GM12878 (cell line): ENCODE results near the gene CDH16. TPM values are rescaled to one million over a fixed set of nuclear protein-coding genes. Genes with fewer than 3 reads are reported as not detected.

Experiments used
- BMI1 ChIP-seq: fragments of 450-650 bp; IDR thresholded peaks from 2 replicates; pipeline ENCODE4 v1.6.1; 2016; ENCODE audit warnings: mild to moderate bottlenecking, moderate library complexity, borderline replicate concordance
- CEBPB ChIP-seq, 2 experiments: fragments of 150-350 bp in 1 of 2; IDR thresholded peaks; 2 replicates each; pipeline ENCODE4 v1.6.1; 2012 to 2014; ENCODE audit warnings: low read depth in 2 of 2, low read length in 2 of 2, borderline replicate concordance in 1 of 2, inconsistent platforms in 1 of 2
- EED ChIP-seq: sonication (generic); IDR thresholded peaks from 2 replicates; pipeline ENCODE4 v1.6.1; 2016; ENCODE audit warnings: antibody characterized with exemption, low read depth
- FOXK2 ChIP-seq: fragments of 450-650 bp; IDR thresholded peaks from 2 replicates; pipeline ENCODE4 v1.6.1; 2017; ENCODE audit warnings: mild to moderate bottlenecking, moderate library complexity
- JUNB ChIP-seq: IDR thresholded peaks from 2 replicates; pipeline ENCODE4 v1.6.1; 2016; ENCODE audit warnings: antibody characterized with exemption, mild to moderate bottlenecking
- MEF2B ChIP-seq: fragments of 450-650 bp; IDR thresholded peaks from 2 replicates; pipeline ENCODE4 v1.6.1; 2018; ENCODE audit warnings: mild to moderate bottlenecking, moderate library complexity; ENCODE audit not compliant: partially characterized antibody, poor library complexity, severe bottlenecking
- MTA3 ChIP-seq: IDR thresholded peaks from 2 replicates; pipeline ENCODE4 v1.6.1; 2012; ENCODE audit warnings: low read length, inconsistent platforms, borderline replicate concordance
- MYC ChIP-seq: IDR thresholded peaks from 2 replicates; pipeline ENCODE4 v1.6.1; 2011; ENCODE audit warnings: mild to moderate bottlenecking, low read length, moderate library complexity, inconsistent platforms; ENCODE audit not compliant: insufficient read depth, insufficient replicate concordance, insufficient read length, severe bottlenecking
- PAX5 ChIP-seq: IDR thresholded peaks from 2 replicates; pipeline ENCODE4 v1.6.1; 2011; ENCODE audit warnings: low read depth, low read length, borderline replicate concordance
- POLR2AphosphoS2 ChIP-seq: IDR thresholded peaks from 2 replicates; pipeline ENCODE4 v1.6.1; 2011; ENCODE audit warnings: low read depth, mild to moderate bottlenecking, low read length, improper control_type of control experiment, moderate library complexity
- PRDM15 ChIP-seq: fragments of 450-650 bp; formaldehyde crosslinking; IDR thresholded peaks from 2 replicates; pipeline ENCODE4 v1.4.0; 2020; ENCODE audit warnings: mild to moderate bottlenecking, moderate library complexity
- RUNX3 ChIP-seq: IDR thresholded peaks from 2 replicates; pipeline ENCODE4 v1.6.1; 2012; ENCODE audit warnings: low read length, inconsistent platforms
- SMARCA5 ChIP-seq: fragments of 450-650 bp; IDR thresholded peaks from 2 replicates; pipeline ENCODE4 v1.6.1; 2017; ENCODE audit warnings: mild to moderate bottlenecking
- TARDBP ChIP-seq: IDR thresholded peaks from 2 replicates; pipeline ENCODE4 v1.6.1; 2016; ENCODE audit warnings: borderline replicate concordance
- YBX1 ChIP-seq: fragments of 450-650 bp; IDR thresholded peaks from 2 replicates; pipeline ENCODE4 v1.6.1; 2016; ENCODE audit warnings: antibody characterized with exemption
- ZBED1 ChIP-seq: IDR thresholded peaks from 2 replicates; pipeline ENCODE4 v1.6.1; 2016; ENCODE audit warnings: borderline replicate concordance
- ZBTB40 ChIP-seq: fragments of 450-650 bp; IDR thresholded peaks from 2 replicates; pipeline ENCODE4 v1.6.1; 2016; ENCODE audit warnings: mild to moderate bottlenecking, moderate library complexity, borderline replicate concordance
- polyA plus RNA-seq, 11 experiments: library from polyadenylated mRNA; depleted of rRNA in 4 of 11; unstranded in 6 of 11; stranded (reverse) in 5 of 11; fragments of >200 nt; fragmentation: Nextera tagmentation in 4 of 11; fragmentation: Illumina TruSeq in 1 of 11; extraction: Ambion mirVana in 4 of 11; extraction: Trizol in 1 of 11; gene quantifications; 1 replicate in 1 of 11; 2 replicates in 10 of 11; pipeline versions ENCODE4 v1.2.1 to v1.2.3, GENCODE V29; 2011 to 2016; ENCODE audit warnings: inconsistent platforms in 2 of 11, missing spikeins in 2 of 11, low read depth in 1 of 11
- total RNA-seq, 4 experiments: library from RNA; depleted of rRNA in 3 of 4; stranded (reverse); fragments of >200 nt in 3 of 4; fragmentation: Illumina TruSeq in 1 of 4; extraction: Trizol in 1 of 4; gene quantifications; 2 replicates each; pipeline versions ENCODE4 v1.2.1 to v1.2.3, GENCODE V29; 2013 to 2021
- TF ChIP-seq, protein P1 (sequence below): IDR thresholded peaks from 2 replicates; pipeline ENCODE4 v1.6.1; 2012; ENCODE audit warnings: low read depth, low read length, improper control_type of control experiment
- TF ChIP-seq, protein P2 (sequence below): fragments of 450-650 bp; IDR thresholded peaks from 2 replicates; pipeline ENCODE4 v1.6.1; 2018; ENCODE audit warnings: mild to moderate bottlenecking, low read depth, moderate library complexity; ENCODE audit not compliant: partially characterized antibody

CDH16 gene
- total and polyA plus RNA-seq, 10 of the 15 experiments (the other 5 are each of a cell fraction or from before 2014, with no cell fraction given) = 0.05 TPM; not detected in 9

DNA sequence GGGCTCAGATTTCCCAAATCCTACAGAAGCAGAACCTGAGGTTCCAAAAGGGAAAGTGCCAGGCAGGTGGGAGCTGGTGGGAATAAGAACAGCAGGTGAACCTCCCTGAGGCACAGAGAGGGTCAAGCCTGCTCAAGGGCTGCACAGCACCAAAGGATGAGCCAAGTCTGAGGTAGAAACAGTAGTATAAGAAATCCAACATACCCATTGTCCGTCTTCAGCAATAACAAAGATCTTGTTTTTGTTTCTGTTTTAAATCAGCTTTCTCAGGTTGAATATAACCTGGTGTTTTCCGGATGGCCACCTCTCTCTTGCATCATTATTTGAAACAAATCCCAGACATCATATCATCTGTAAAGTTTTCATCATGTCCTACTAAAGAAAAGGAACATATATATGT, 31.8 kb upstream of the CDH16 start (continued):
- TF ChIP-seq PRDM15 (no peak), ZBTB40 (no peak), ZBED1 (no peak), PAX5 (no peak), SMARCA5 (peak; percentile 87), JUNB (peak; percentile 78), TARDBP (no peak), POLR2AphosphoS2 (no peak), YBX1 (no peak), RUNX3 (peak; percentile 11; the same call in 1 of the 2 replicates), MTA3 (no peak), MEF2B (no peak), CEBPB (IDR thresholded peaks at IDR 0.05; ENCODE audit: borderline replicate concordance in 1 of 2, low read depth in 2 of 2, low read length in 2 of 2) (peak in 1 of 2 experiments; percentile 43; a peak in 1 of 4 replicates), EED (peak; percentile 13; the same call in 1 of the 2 replicates), FOXK2 (no peak), BMI1 (no peak), MYC (no peak)
- TF ChIP-seq, protein P1, sequence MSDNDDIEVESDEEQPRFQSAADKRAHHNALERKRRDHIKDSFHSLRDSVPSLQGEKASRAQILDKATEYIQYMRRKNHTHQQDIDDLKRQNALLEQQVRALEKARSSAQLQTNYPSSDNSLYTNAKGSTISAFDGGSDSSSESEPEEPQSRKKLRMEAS = no peak
- TF ChIP-seq, protein P2, sequence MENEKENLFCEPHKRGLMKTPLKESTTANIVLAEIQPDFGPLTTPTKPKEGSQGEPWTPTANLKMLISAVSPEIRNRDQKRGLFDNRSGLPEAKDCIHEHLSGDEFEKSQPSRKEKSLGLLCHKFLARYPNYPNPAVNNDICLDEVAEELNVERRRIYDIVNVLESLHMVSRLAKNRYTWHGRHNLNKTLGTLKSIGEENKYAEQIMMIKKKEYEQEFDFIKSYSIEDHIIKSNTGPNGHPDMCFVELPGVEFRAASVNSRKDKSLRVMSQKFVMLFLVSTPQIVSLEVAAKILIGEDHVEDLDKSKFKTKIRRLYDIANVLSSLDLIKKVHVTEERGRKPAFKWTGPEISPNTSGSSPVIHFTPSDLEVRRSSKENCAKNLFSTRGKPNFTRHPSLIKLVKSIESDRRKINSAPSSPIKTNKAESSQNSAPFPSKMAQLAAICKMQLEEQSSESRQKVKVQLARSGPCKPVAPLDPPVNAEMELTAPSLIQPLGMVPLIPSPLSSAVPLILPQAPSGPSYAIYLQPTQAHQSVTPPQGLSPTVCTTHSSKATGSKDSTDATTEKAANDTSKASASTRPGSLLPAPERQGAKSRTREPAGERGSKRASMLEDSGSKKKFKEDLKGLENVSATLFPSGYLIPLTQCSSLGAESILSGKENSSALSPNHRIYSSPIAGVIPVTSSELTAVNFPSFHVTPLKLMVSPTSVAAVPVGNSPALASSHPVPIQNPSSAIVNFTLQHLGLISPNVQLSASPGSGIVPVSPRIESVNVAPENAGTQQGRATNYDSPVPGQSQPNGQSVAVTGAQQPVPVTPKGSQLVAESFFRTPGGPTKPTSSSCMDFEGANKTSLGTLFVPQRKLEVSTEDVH = no peak
